NCI-H2029 (cell line): ENCODE measurements around the gene SGPP1.
"Not testable (repeated sequence)": the region's sequence is repeated elsewhere in the genome, so short reads cannot be mapped to it uniquely, and the experiment has no call there.

Source experiments
- DNase-seq: peaks from one replicate; lab custom pipeline; 2025; lab: John Stamatoyannopoulos, UW

Gene SGPP1

GRCh38 chr14:63727736-63728728, at the start of gene SGPP1:
SGPP1 (minus strand) TSS chr14:63728065; CDS start chr14:63727944, 121 bp downstream.
- peak; percentile 17 for DNase-seq

- no peak for DNase-seq
Observed at GRCh38 chr14:63777024-63777423, 49.2 kb upstream of the SGPP1 start.

- DNase-seq, result no peak
Observed at GRCh38 chr14:63773504-63773903, 45.6 kb upstream of the SGPP1 start.

- DNase-seq, result no peak
Observed at GRCh38 chr14:63770187-63770807, 42.4 kb upstream of the SGPP1 start.

- DNase-seq, result no peak
Observed at GRCh38 chr14:63766611-63767010, 38.7 kb upstream of the SGPP1 start.

- no peak for DNase-seq
Observed at GRCh38 chr14:63764620-63765139, 36.8 kb upstream of the SGPP1 start.

GRCh38 chr14:63764103-63764502, 36.2 kb upstream of the SGPP1 start:
- DNase-seq, result no peak

- DNase-seq, result no peak
Observed at GRCh38 chr14:63761351-63762117, 33.7 kb upstream of the SGPP1 start.

GRCh38 chr14:63760014-63760413, 32.1 kb upstream of the SGPP1 start:
- DNase-seq, result no peak

- no peak for DNase-seq
Observed at GRCh38 chr14:63759456-63759855, 31.6 kb upstream of the SGPP1 start.

- DNase-seq, result no peak
Observed at GRCh38 chr14:63757211-63757610, 29.3 kb upstream of the SGPP1 start.

- DNase-seq, result no peak
Observed at GRCh38 chr14:63752449-63753169, 24.7 kb upstream of the SGPP1 start.

- not testable (repeated sequence) for DNase-seq
Observed at GRCh38 chr14:63751076-63751475, 23.2 kb upstream of the SGPP1 start.

GRCh38 chr14:63747846-63748245, 20.0 kb upstream of the SGPP1 start:
- no peak for DNase-seq

GRCh38 chr14:63745858-63746425, 18.1 kb upstream of the SGPP1 start:
- no peak for DNase-seq

- DNase-seq, result no peak
Observed at GRCh38 chr14:63745272-63745671, 17.4 kb upstream of the SGPP1 start.

GRCh38 chr14:63737582-63738006, 9.7 kb upstream of the SGPP1 start:
- no peak for DNase-seq

- no peak for DNase-seq
Observed at GRCh38 chr14:63735720-63736119, 7.9 kb upstream of the SGPP1 start.

- no peak for DNase-seq
Observed at GRCh38 chr14:63730659-63731058, 2.8 kb upstream of the SGPP1 start.

- no peak for DNase-seq
Observed at GRCh38 chr14:63727231-63727735, 582 bp downstream of the SGPP1 start.

- no peak for DNase-seq
Observed at GRCh38 chr14:63726499-63726898, 1.4 kb downstream of the SGPP1 start.
